ENCODE results near the gene TLE6.

TLE6 gene

GRCh38 chr19:3029065-3029923, 51.9 kb downstream of the TLE6 start, which contains the start of gene TLE2:
Gene TLE2, minus strand, starts transcription at chr19:3029280. Its CDS starts 376 bp downstream, at chr19:3028904.
- H3K4me3 ChIP-seq (ENCODE audit: control insufficient read depth, low read depth, low read length) = peak within 1 kb of the TSS; percentile 32
- no peak for TF ChIP-seq CTCF (IDR thresholded peaks at IDR 0.05; ENCODE audit: control insufficient read depth, insufficient read depth, low read depth, low read length, missing control alignments)
- DNase-seq (ENCODE audit: low read depth) = no peak

DNA sequence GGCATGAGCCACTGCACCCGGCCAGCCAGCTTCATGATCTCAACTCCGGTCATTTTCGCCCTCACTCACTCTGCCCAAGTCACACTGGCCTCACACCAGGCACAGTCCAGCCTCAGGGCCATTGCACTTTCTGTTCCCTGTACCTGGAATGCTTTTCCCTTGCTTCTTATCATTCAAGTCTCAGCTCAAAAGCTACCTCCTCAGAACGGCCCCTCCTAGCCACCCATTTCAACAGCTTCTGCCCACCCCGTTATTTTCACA, 54.2 kb downstream of the TLE6 start:
- DNase-seq (ENCODE audit: low read depth) = no peak
- no peak for TF ChIP-seq CTCF (IDR thresholded peaks at IDR 0.05; ENCODE audit: control insufficient read depth, insufficient read depth, low read depth, low read length, missing control alignments)
- H3K4me3 ChIP-seq (ENCODE audit: control insufficient read depth, low read depth, low read length) = no peak overlapping the region

DNA sequence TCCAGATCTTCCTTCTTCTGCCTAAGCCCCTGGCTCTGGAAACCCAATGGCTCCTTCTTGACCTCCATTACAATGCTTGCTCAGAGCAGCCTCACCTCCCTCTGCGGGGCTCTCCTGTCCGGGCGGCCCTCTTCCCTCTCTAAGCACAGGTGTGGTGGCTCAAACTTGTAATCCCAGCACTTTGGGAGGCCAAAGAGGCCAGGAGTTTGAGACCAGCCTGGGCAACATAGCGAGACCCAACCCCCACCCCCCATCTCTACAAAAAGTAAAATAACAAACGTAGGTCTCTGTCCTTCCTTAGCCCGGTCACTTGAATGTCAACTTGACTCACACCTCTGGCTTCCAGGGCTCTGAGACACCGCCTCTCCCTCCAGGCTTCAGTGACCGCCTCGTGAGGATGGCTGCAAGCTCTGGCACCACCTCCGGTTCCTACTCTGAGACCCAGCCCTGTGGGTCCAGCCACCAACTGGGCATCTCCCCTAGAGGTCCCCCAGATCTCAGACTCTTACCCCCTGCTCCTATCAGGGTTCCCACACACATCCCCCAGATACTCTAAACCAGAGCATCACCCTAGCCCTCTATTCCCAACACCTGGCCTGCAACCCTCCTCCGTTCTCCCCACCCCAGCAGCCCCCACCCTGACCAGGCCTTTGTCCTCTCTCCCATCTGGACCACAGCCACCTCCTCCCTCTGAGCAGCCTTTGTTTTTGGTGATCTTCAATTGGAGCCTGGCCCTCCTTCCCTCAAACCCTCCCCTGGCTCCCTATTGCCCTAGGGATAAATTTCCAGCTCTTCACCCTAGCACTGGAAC, 56.4 kb downstream of the TLE6 start:
- no peak for DNase-seq (ENCODE audit: low read depth)
- H3K4me3 ChIP-seq (ENCODE audit: control insufficient read depth, low read depth, low read length) = no peak overlapping the region
- no peak for TF ChIP-seq CTCF (IDR thresholded peaks at IDR 0.05; ENCODE audit: control insufficient read depth, insufficient read depth, low read depth, low read length, missing control alignments)

- H3K4me3 ChIP-seq (ENCODE audit: control insufficient read depth, low read depth, low read length) = no peak overlapping the region
- no peak for DNase-seq (ENCODE audit: low read depth)
- no peak for TF ChIP-seq CTCF (IDR thresholded peaks at IDR 0.05; ENCODE audit: control insufficient read depth, insufficient read depth, low read depth, low read length, missing control alignments)
These were observed 57.0 kb downstream of the TLE6 start for GRCh38 chr19:3034406-3034655.

DNA sequence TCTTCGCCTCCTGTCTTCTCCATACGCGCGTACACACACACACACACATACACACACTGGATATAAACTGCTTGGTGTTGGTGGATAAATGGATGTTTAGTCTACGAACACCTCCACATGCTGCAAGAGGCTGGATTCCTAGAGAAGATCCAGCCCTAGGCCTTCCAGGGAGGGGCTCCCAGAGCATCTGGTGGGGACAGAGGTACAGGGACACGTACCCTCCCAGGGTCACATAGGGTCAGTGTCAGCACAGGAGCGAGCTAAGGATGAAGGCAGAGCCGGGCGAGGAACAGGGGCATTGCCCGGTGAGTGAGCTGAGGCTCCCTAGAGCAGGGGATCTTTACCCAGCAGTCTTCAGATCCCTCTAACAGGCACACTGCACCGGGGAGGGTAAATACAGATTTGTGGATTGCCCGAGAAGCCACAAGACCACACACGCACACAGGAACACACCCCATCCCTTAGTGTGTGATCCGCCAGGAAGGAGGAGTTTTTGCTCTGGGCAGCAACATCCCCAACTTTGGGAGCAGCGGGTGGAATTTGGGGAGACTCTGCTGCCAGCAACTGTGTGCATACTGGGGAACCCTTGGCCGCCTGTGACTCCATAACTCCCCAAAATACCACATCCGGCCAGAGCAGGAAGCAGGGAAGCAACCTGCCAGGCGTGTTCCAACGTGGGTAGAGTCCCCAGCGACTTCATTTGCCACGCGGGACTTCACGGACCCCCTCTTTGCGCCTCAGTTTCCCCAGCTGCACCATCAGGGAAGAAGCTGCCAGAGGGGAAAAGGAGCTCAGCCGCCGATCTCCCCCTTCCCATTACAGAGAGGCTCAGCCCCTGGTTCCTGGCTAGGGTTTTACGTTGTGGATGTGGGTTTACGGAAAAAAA, 57.5 kb downstream of the TLE6 start:
- no peak for TF ChIP-seq CTCF (IDR thresholded peaks at IDR 0.05; ENCODE audit: control insufficient read depth, insufficient read depth, low read depth, low read length, missing control alignments)
- no peak for DNase-seq (ENCODE audit: low read depth)
- H3K4me3 ChIP-seq (ENCODE audit: control insufficient read depth, low read depth, low read length) = peak overlapping the region; percentile 55

GRCh38 chr19:3035542-3036118, 58.3 kb downstream of the TLE6 start:
- H3K4me3 ChIP-seq (ENCODE audit: control insufficient read depth, low read depth, low read length) = peak overlapping the region; percentile 55
- peak; percentile 94 for DNase-seq (ENCODE audit: low read depth)
- no peak for TF ChIP-seq CTCF (IDR thresholded peaks at IDR 0.05; ENCODE audit: control insufficient read depth, insufficient read depth, low read depth, low read length, missing control alignments)
